ENCODE results near the gene CAMK1G. TPM values are rescaled to one million over a fixed set of nuclear protein-coding genes. Genes with fewer than 3 reads are reported as not detected.

The CAMK1G gene
- total RNA-seq, 4 donors from 2014 or later = 0.23 to 0.34 TPM; not detected in 2

- H3K27ac ChIP-seq = no peak overlapping the region
- no peak overlapping the region for H3K4me3 ChIP-seq
- no peaks in the 10 kb centered on the region for H3K27me3 ChIP-seq
- peak in 1 of 2 donors; percentile 10 for TF ChIP-seq CTCF (IDR thresholded peaks at IDR 0.05)
- no peak for TF ChIP-seq EP300 (IDR thresholded peaks at IDR 0.05)
- no peak for TF ChIP-seq POLR2A (IDR thresholded peaks at IDR 0.05)
- TF ChIP-seq POLR2AphosphoS5 (IDR thresholded peaks at IDR 0.05) = no peak
- no peak for DNase-seq (ENCODE audit: low spot score in 2 of 2)
- 75% methylated on average over 5 of the region's 5 CpGs for WGBS
- no peaks in the 10 kb centered on the region for H3K36me3 ChIP-seq
- H3K4me1 ChIP-seq = peaks cover 70% of the 10 kb centered on the region
- H3K9me3 ChIP-seq = no peaks in the 10 kb centered on the region
Measured at GRCh38 chr1:209646558-209646957, 63.0 kb downstream of the CAMK1G start.

DNA sequence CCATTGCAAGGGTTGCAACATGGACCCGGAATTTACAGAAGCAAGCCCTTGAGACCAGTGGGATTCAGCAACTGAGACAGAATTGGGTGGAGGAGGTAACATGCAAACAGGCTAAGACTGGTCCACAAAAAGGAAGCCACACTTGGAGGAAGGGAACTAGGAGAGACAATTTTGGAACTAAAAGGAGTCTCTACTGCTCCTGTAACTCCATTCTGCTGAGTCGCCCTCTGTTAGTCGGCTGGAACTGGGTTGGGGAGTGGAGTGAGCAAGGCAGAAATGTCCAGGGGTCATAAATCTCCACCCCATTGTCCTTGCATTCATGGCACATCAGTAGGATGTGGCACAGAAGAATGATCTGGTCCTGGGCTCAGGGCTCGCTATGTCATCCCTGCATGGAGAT is 63.6 kb downstream of the CAMK1G start:
- Histone ChIP-seq H3K27me3 (no peaks in the 10 kb centered on the region), H3K4me3 (no peak overlapping the region), H3K36me3 (no peaks in the 10 kb centered on the region), H3K27ac (no peak overlapping the region), H3K4me1 (peaks cover 74% of the 10 kb centered on the region), H3K9me3 (no peaks in the 10 kb centered on the region)
- DNase-seq (ENCODE audit: low spot score in 2 of 2) = no peak
- 73% methylated on average over 4 of the region's 4 CpGs for WGBS
- TF ChIP-seq POLR2A (IDR thresholded peaks at IDR 0.05) = no peak
- no peak for TF ChIP-seq POLR2AphosphoS5 (IDR thresholded peaks at IDR 0.05)
- no peak for TF ChIP-seq CTCF (IDR thresholded peaks at IDR 0.05)
- TF ChIP-seq EP300 (IDR thresholded peaks at IDR 0.05) = no peak

GRCh38 chr1:209648346-209648745 is 64.8 kb downstream of the CAMK1G start:
- H3K4me1 ChIP-seq = peaks cover 74% of the 10 kb centered on the region

GRCh38 chr1:209648931-209649776 is 65.6 kb downstream of the CAMK1G start:
- Histone ChIP-seq H3K27ac (no peak overlapping the region), H3K4me1 (peaks cover 74% of the 10 kb centered on the region), H3K4me3 (peak overlapping the region; percentile 6), H3K9me3 (no peaks in the 10 kb centered on the region), H3K27me3 (no peaks in the 10 kb centered on the region), H3K36me3 (no peaks in the 10 kb centered on the region)
- 37% methylated on average over 6 of the region's 6 CpGs for WGBS
- no peak for DNase-seq (ENCODE audit: low spot score in 2 of 2)
- no peak for TF ChIP-seq POLR2A (IDR thresholded peaks at IDR 0.05)
- no peak for TF ChIP-seq EP300 (IDR thresholded peaks at IDR 0.05)
- TF ChIP-seq POLR2AphosphoS5 (IDR thresholded peaks at IDR 0.05) = no peak
- TF ChIP-seq CTCF (IDR thresholded peaks at IDR 0.05) = no peak

More at GRCh38 chr1:209648346-209648745, 64.8 kb downstream of the CAMK1G start:
- no peaks in the 10 kb centered on the region for H3K36me3 ChIP-seq
- no peak overlapping the region for H3K27ac ChIP-seq
- H3K9me3 ChIP-seq = no peaks in the 10 kb centered on the region
- TF ChIP-seq POLR2AphosphoS5 (IDR thresholded peaks at IDR 0.05) (no peak), EP300 (IDR thresholded peaks at IDR 0.05) (no peak), POLR2A (IDR thresholded peaks at IDR 0.05) (no peak), CTCF (IDR thresholded peaks at IDR 0.05) (no peak)
- no peak overlapping the region for H3K4me3 ChIP-seq
- no peaks in the 10 kb centered on the region for H3K27me3 ChIP-seq
- DNase-seq (ENCODE audit: low spot score in 2 of 2) = no peak

GRCh38 chr1:209650454-209650853 is 66.9 kb downstream of the CAMK1G start:
- H3K4me1 ChIP-seq = peaks cover 75% of the 10 kb centered on the region
- H3K9me3 ChIP-seq = no peaks in the 10 kb centered on the region
- H3K27me3 ChIP-seq = no peaks in the 10 kb centered on the region
- no peaks in the 10 kb centered on the region for H3K36me3 ChIP-seq
- 31% methylated on average over 1 of the region's 1 CpG for WGBS
- DNase-seq (ENCODE audit: low spot score in 2 of 2) = no peak
- TF ChIP-seq POLR2A (IDR thresholded peaks at IDR 0.05) (no peak), EP300 (IDR thresholded peaks at IDR 0.05) (no peak), POLR2AphosphoS5 (IDR thresholded peaks at IDR 0.05) (no peak), CTCF (IDR thresholded peaks at IDR 0.05) (no peak)
- H3K4me3 ChIP-seq = peak overlapping the region; percentile 27
- H3K27ac ChIP-seq = no peak overlapping the region
